OCI-LY7 (cell line): ENCODE measurements around the gene DEGS2. TPM values are rescaled to one million over a fixed set of nuclear protein-coding genes. Genes with fewer than 3 reads are reported as not detected.

ENCODE experiments used
- BruUV-seq: library from RNA; stranded (reverse); fragments of 400-500 nt; replicated peaks from 2 replicates; lab custom pipeline; 2021; lab: Mats Ljungman, UMichigan
- CTCF ChIA-PET: fragments of 300-600 bp; sonication (Branson Sonifier 250); formaldehyde crosslinking; loops from one replicate; lab custom pipeline; 2022; ENCODE audit warnings: antibody characterized with exemption; ENCODE audit not compliant: unreplicated experiment; lab: Charles Lee
- POLR2A ChIA-PET: fragments of 300-600 bp; sonication (Branson Sonifier 250); formaldehyde crosslinking; loops from one replicate; lab custom pipeline; 2022; ENCODE audit warnings: antibody characterized with exemption; lab: Charles Lee
- DNase-seq: peaks from one replicate; pipeline ENCODE4 v3.0.0-alpha.2; 2015; ENCODE audit warnings: low spot score
- H2AFZ ChIP-seq: fragments of 200-600 bp; sonication (generic), shearing (Covaris generic); 2 replicates; pipeline ENCODE4 v1.6.1; 2014; ENCODE audit warnings: mild to moderate bottlenecking, antibody characterized with exemption, low read length, moderate library complexity
- H3K27ac ChIP-seq: fragments of 200-600 bp; sonication (generic); 2 replicates; pipeline ENCODE4 v1.5.1; 2014; ENCODE audit warnings: mixed run types, low read depth, mild to moderate bottlenecking, moderate library complexity, low read length, inconsistent platforms; ENCODE audit not compliant: poor library complexity, severe bottlenecking
- H3K36me3 ChIP-seq: fragments of 200-600 bp; sonication (generic); 2 replicates; pipeline ENCODE4 v1.6.1; 2014; ENCODE audit warnings: mild to moderate bottlenecking, antibody characterized with exemption, low read length, moderate library complexity, mixed read lengths; ENCODE audit not compliant: insufficient read depth
- H3K4me1 ChIP-seq: fragments of 200-600 bp; sonication (generic); 2 replicates; pipeline ENCODE4 v1.5.1; 2014; ENCODE audit warnings: mild to moderate bottlenecking, low read length; ENCODE audit not compliant: insufficient read depth, poor library complexity, severe bottlenecking
- H3K4me2 ChIP-seq: fragments of 200-600 bp; sonication (generic); 2 replicates; pipeline ENCODE4 v1.6.1; 2014; ENCODE audit warnings: mild to moderate bottlenecking, low read length
- H3K4me3 ChIP-seq: fragments of 200-600 bp; sonication (generic); 2 replicates; pipeline ENCODE4 v1.5.1; 2014; ENCODE audit warnings: mild to moderate bottlenecking, low read depth, low read length; ENCODE audit not compliant: poor library complexity, severe bottlenecking
- H3K79me2 ChIP-seq: fragments of 200-600 bp; sonication (generic); 2 replicates; pipeline ENCODE4 v1.6.1; 2016; ENCODE audit warnings: low read depth, mild to moderate bottlenecking, low read length, moderate library complexity, mixed read lengths; ENCODE audit not compliant: insufficient read depth
- H3K9me2 ChIP-seq: fragments of 200-600 bp; sonication (generic); 2 replicates; pipeline ENCODE4 v1.6.1; 2016; ENCODE audit warnings: mild to moderate bottlenecking, low read length, mixed read lengths; ENCODE audit not compliant: insufficient read depth
- H3K9me3 ChIP-seq: fragments of 200-600 bp; sonication (generic); 2 replicates; pipeline ENCODE4 v1.6.1; 2014; ENCODE audit warnings: mild to moderate bottlenecking, mixed run types, low read length, mixed read lengths
- H4K20me1 ChIP-seq: fragments of 200-600 bp; sonication (generic); 2 replicates; pipeline ENCODE4 v1.6.1; 2014; ENCODE audit warnings: mild to moderate bottlenecking, antibody characterized with exemption, low read length, moderate library complexity, mixed read lengths; ENCODE audit not compliant: insufficient read depth
- EZH2phosphoT487 ChIP-seq: fragments of 200-600 bp; sonication (generic); IDR thresholded peaks from 2 replicates; pipeline ENCODE4 v1.6.1; 2018; ENCODE audit warnings: low read depth, borderline replicate concordance, mild to moderate bottlenecking, mixed run types, antibody characterized with exemption, low read length, moderate library complexity, mixed read lengths
- intact Hi-C: fragments of 100-400 bp; cut with micrococcal nuclease; formaldehyde crosslinking; loops from one replicate; pipeline ENCODE4 v1.10.0; 2022; ENCODE audit not compliant: unreplicated experiment
- total RNA-seq, 2 experiments: library from RNA; depleted of rRNA in 1 of 2; stranded (reverse); fragments of >200 nt in 1 of 2; shearing (Covaris generic) in 1 of 2; gene quantifications; 2 replicates each; pipeline ENCODE4 v1.2.3, GENCODE V29; 2014 to 2022
- TF ChIP-seq, protein P1 (sequence below): fragments of 200-600 bp; sonication (generic); conservative IDR thresholded peaks from 2 replicates; pipeline ENCODE4 v1.5.1; 2014; ENCODE audit warnings: mild to moderate bottlenecking, antibody characterized with exemption, low read length, moderate library complexity, mixed read lengths

The DEGS2 gene
- total RNA-seq, 2 experiments from 2014 or later = 8.3 to 14.6 TPM

DNA sequence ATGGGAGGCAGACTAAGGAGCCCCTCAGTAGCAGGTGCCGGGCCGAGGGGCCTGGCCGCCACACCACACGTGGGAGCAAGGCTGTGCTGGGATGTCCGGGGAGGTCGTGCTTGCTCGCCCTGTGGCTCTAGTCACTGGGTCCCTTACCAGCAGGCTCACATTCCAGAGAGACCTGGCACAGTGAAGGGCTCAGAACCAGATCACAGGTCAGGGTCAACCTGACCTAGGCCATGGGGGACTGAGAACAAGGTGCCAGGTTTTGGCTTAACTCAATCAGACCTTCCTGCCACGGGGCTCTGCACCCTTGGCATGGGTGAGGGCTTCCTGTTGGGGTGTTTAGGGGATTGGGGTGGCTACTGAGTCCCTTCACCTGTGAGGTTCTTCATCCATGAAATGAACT is 22.3 kb downstream of the DEGS2 start:
- CTCF ChIA-PET = no interaction called here
- H3K36me3 ChIP-seq = peaks cover 56% of the 10 kb centered on the region; the same call in 1 of the 2 replicates
- intact Hi-C loops = no loop called here

DNA sequence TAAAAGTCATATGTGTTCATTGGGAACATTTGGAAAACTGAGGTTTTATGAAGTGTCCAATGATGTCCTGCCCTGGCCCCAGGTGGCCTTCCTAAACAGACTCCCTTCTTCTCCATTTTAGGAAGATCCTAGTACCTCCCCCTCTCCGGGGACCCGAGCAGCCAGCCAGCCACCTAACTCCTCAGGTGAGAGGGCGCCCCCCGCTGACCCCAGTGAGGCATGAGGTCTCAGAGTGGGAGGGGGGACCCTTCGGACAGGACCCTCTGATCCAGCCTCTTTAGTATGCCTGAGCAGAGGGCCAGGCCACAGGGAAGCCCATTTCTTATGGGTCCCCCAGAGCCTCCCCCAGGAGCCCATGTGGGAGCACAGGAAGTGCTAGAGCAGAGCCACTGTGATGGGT is 23.7 kb downstream of the DEGS2 start:
- POLR2A ChIA-PET = no interaction called here
- H3K36me3 ChIP-seq = peaks cover 69% of the 10 kb centered on the region; the same call in 1 of the 2 replicates
- no peaks in the 10 kb centered on the region for H3K79me2 ChIP-seq
- CTCF ChIA-PET = no interaction called here
- H3K4me3 ChIP-seq = no peak overlapping the region
- no TSS peak for BruUV-seq
- no peak for DNase-seq
- no peaks in the 10 kb centered on the region for H4K20me1 ChIP-seq
- no peaks in the 10 kb centered on the region for H3K9me2 ChIP-seq
- intact Hi-C loops = no loop called here
- no peak overlapping the region for H3K4me2 ChIP-seq
- no peaks in the 10 kb centered on the region for H3K4me1 ChIP-seq
- H2AFZ ChIP-seq = no peak overlapping the region
- H3K27ac ChIP-seq = no peak overlapping the region
- no peaks in the 10 kb centered on the region for H3K9me3 ChIP-seq
- TF ChIP-seq EZH2phosphoT487 = no peak
- TF ChIP-seq, protein P1, sequence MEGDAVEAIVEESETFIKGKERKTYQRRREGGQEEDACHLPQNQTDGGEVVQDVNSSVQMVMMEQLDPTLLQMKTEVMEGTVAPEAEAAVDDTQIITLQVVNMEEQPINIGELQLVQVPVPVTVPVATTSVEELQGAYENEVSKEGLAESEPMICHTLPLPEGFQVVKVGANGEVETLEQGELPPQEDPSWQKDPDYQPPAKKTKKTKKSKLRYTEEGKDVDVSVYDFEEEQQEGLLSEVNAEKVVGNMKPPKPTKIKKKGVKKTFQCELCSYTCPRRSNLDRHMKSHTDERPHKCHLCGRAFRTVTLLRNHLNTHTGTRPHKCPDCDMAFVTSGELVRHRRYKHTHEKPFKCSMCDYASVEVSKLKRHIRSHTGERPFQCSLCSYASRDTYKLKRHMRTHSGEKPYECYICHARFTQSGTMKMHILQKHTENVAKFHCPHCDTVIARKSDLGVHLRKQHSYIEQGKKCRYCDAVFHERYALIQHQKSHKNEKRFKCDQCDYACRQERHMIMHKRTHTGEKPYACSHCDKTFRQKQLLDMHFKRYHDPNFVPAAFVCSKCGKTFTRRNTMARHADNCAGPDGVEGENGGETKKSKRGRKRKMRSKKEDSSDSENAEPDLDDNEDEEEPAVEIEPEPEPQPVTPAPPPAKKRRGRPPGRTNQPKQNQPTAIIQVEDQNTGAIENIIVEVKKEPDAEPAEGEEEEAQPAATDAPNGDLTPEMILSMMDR = peak; percentile 59

More for the DNA sequence above, 22.3 kb downstream of the DEGS2 start:
- POLR2A ChIA-PET = no interaction called here
- Histone ChIP-seq H3K4me1 (no peaks in the 10 kb centered on the region), H3K79me2 (no peaks in the 10 kb centered on the region), H4K20me1 (no peaks in the 10 kb centered on the region), H3K9me3 (no peaks in the 10 kb centered on the region), H2AFZ (no peak overlapping the region), H3K9me2 (no peaks in the 10 kb centered on the region), H3K4me3 (no peak overlapping the region), H3K27ac (no peak overlapping the region), H3K4me2 (no peak overlapping the region)
- BruUV-seq = no TSS peak
- no peak for DNase-seq
- no peak for TF ChIP-seq EZH2phosphoT487
- TF ChIP-seq, protein P1 = no peak

DNA sequence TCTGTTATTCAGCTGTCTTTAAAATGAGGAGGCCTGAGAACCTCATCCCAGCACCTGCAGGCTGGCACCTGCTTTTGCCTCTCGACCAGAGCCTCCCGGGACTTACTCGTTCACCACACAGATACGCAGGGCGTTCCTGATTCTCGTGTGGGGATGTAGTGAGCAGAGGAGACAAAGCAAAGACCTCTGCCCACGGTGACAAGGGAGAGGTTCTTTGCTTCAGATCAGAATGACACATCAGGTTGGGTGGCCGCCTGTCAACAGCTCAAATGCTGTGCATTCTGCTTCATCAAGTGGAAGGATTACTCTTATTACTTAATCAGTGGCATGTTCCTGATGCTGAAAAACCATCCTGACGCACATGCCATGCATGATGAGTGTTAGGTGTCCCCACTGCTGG is 24.4 kb downstream of the DEGS2 start:
- DNase-seq = no peak
- peaks cover 76% of the 10 kb centered on the region; the same call in 1 of the 2 replicates for H3K36me3 ChIP-seq
- BruUV-seq = no TSS peak
- no peaks in the 10 kb centered on the region for H3K9me3 ChIP-seq
- TF ChIP-seq, protein P1 = no peak
- no peak for TF ChIP-seq EZH2phosphoT487
- no peak overlapping the region for H3K27ac ChIP-seq
- H3K4me3 ChIP-seq = no peak overlapping the region
- ChIA-PET CTCF (no interaction called here), POLR2A (no interaction called here)
- intact Hi-C loops = no loop called here
- H3K79me2 ChIP-seq = no peaks in the 10 kb centered on the region
- no peaks in the 10 kb centered on the region for H3K9me2 ChIP-seq
- no peak overlapping the region for H3K4me2 ChIP-seq
- no peaks in the 10 kb centered on the region for H4K20me1 ChIP-seq
- no peaks in the 10 kb centered on the region for H3K4me1 ChIP-seq
- no peak overlapping the region for H2AFZ ChIP-seq
